ENCODE results near the gene FOXP1.

- TF ChIP-seq POLR2AphosphoS5 (IDR thresholded peaks at IDR 0.05; ENCODE audit: low read depth, low read length), result no peak
- TF ChIP-seq POLR2A (IDR thresholded peaks at IDR 0.05; ENCODE audit: low read depth, low read length), result no peak
- no peak for TF ChIP-seq TAF1 (IDR thresholded peaks at IDR 0.05; ENCODE audit: low read depth, low read length)
- TF ChIP-seq SPI1 (IDR thresholded peaks at IDR 0.05; ENCODE audit: low read depth, low read length), result no peak
- no peak for TF ChIP-seq PAX5 (IDR thresholded peaks at IDR 0.05; ENCODE audit: insufficient read depth, low read length, severe bottlenecking)
- no peak for TF ChIP-seq POU2F2 (IDR thresholded peaks at IDR 0.05; ENCODE audit: low read depth, low read length)
Measured at GRCh38 chr3:71579326-71579934, 4.1 kb downstream of the FOXP1 start.
